WTC11 (cell line): ENCODE measurements around the gene QKI.

Experiments used
- CTCF ChIP-seq: fragments of 200-600 bp; IDR thresholded peaks from 2 replicates; pipeline ENCODE4 v1.8.0; 2022; ENCODE audit warnings: antibody characterized with exemption
- MAX ChIP-seq: sonication (generic); formaldehyde crosslinking; IDR thresholded peaks from 2 replicates; pipeline ENCODE4 v1.8.0; 2022; ENCODE audit warnings: mild to moderate bottlenecking, missing genetic modification reagents
- NFYB ChIP-seq: sonication (generic); formaldehyde crosslinking; conservative IDR thresholded peaks from 2 replicates; pipeline ENCODE4 v1.8.0; 2022; ENCODE audit warnings: low read depth, missing genetic modification reagents
- NR3C1 ChIP-seq: sonication (generic); formaldehyde crosslinking; conservative IDR thresholded peaks from 2 replicates; pipeline ENCODE4 v1.8.1; 2023; ENCODE audit warnings: low read depth, mild to moderate bottlenecking, missing genetic modification reagents
- SP1 ChIP-seq: sonication (generic); formaldehyde crosslinking; conservative IDR thresholded peaks from 2 replicates; pipeline ENCODE4 v1.8.1; 2022; ENCODE audit warnings: missing genetic modification reagents
- TEAD4 ChIP-seq: sonication (generic); formaldehyde crosslinking; IDR thresholded peaks from 2 replicates; pipeline ENCODE4 v1.8.0; 2022; ENCODE audit warnings: mild to moderate bottlenecking, missing genetic modification reagents
- USF2 ChIP-seq: sonication (generic); formaldehyde crosslinking; IDR thresholded peaks from 2 replicates; pipeline ENCODE4 v1.8.1; 2023; ENCODE audit warnings: mild to moderate bottlenecking, missing genetic modification reagents, moderate library complexity

GRCh38 chr6:163393923-163394322 is 20.6 kb upstream of the QKI start:
- TF ChIP-seq NR3C1 (CRISPR knock-in tag) (no peak), CTCF (no peak), TEAD4 (no peak), SP1 (CRISPR knock-in tag) (no peak), USF2 (no peak), MAX (CRISPR knock-in tag) (no peak), NFYB (no peak)
